GM23338 (cell line): Measurements from ENCODE around the gene PACSIN1. TPM values are rescaled to one million over a fixed set of nuclear protein-coding genes. Genes with fewer than 3 reads are reported as not detected.

Source experiments
- ATAC-seq: fragments of 200-7000 bp; cut with Tn5 transposase; 3 replicates; pipeline ENCODE4 v1.9.1; 2020
- DNase-seq: peaks from one replicate; pipeline ENCODE4 v3.0.0-alpha.2; 2015; ENCODE audit warnings: low spot score
- H2AFZ ChIP-seq: fragments of 200-600 bp; sonication (generic); 2 replicates; pipeline ENCODE4 v1.8.0; 2016; ENCODE audit warnings: antibody characterized with exemption, mild to moderate bottlenecking, moderate library complexity
- H3F3A ChIP-seq: fragments of 200-600 bp; sonication (generic); replicated peaks from 2 replicates; pipeline ENCODE4 v1.8.0; 2017; ENCODE audit warnings: antibody characterized with exemption, mixed run types, low read depth
- H3K27ac ChIP-seq: fragments of 200-600 bp; sonication (generic); 2 replicates; pipeline ENCODE4 v1.6.1; 2016; ENCODE audit warnings: low read depth
- H3K27me3 ChIP-seq: fragments of 200-600 bp; sonication (generic); 2 replicates; pipeline ENCODE4 v1.8.0; 2016; ENCODE audit warnings: mild to moderate bottlenecking, mixed run types, moderate library complexity; ENCODE audit not compliant: insufficient read depth
- H3K36me3 ChIP-seq: fragments of 200-600 bp; sonication (generic); 2 replicates; pipeline ENCODE4 v1.8.0; 2016; ENCODE audit warnings: mild to moderate bottlenecking; ENCODE audit not compliant: insufficient read depth
- H3K4me1 ChIP-seq: fragments of 200-600 bp; sonication (generic); 2 replicates; pipeline ENCODE4 v1.8.0; 2016; ENCODE audit warnings: mild to moderate bottlenecking, moderate library complexity; ENCODE audit not compliant: insufficient read depth
- H3K4me2 ChIP-seq: fragments of 200-600 bp; sonication (generic); 2 replicates; pipeline ENCODE4 v1.7.1; 2017; ENCODE audit warnings: mixed run types
- H3K4me3 ChIP-seq: fragments of 200-600 bp; sonication (generic); 2 replicates; pipeline ENCODE4 v1.6.1; 2016; ENCODE audit warnings: mixed run types
- H3K79me2 ChIP-seq: fragments of 200-600 bp; sonication (generic); replicated peaks from 2 replicates; pipeline ENCODE4 v1.8.0; 2017; ENCODE audit warnings: mild to moderate bottlenecking; ENCODE audit not compliant: insufficient read depth
- H3K9me2 ChIP-seq: fragments of 200-600 bp; sonication (generic); 2 replicates; pipeline ENCODE4 v1.8.0; 2017; ENCODE audit not compliant: insufficient read depth
- H4K20me1 ChIP-seq: fragments of 200-600 bp; sonication (generic); replicated peaks from 2 replicates; pipeline ENCODE4 v1.8.0; 2017; ENCODE audit warnings: mild to moderate bottlenecking; ENCODE audit not compliant: insufficient read depth
- H3K27ac Mint-ChIP-seq: 2 replicates; pipeline ENCODE4 v1.8.0; 2020; ENCODE audit warnings: inconsistent platforms, mild to moderate bottlenecking, moderate library complexity, mixed read lengths
- H3K27me3 Mint-ChIP-seq: 3 replicates; pipeline ENCODE4 v1.8.0; 2022; ENCODE audit warnings: low read depth, mild to moderate bottlenecking, moderate library complexity, mixed read lengths, inconsistent platforms; ENCODE audit not compliant: insufficient read depth, poor library complexity
- H3K36me3 Mint-ChIP-seq: 3 replicates; pipeline ENCODE4 v1.8.0; 2021; ENCODE audit warnings: low read depth, mild to moderate bottlenecking, inconsistent platforms, moderate library complexity, mixed read lengths
- H3K4me1 Mint-ChIP-seq: 3 replicates; pipeline ENCODE4 v1.8.0; 2020; ENCODE audit warnings: mild to moderate bottlenecking, inconsistent platforms, mixed read lengths
- H3K4me3 Mint-ChIP-seq: 3 replicates; pipeline ENCODE4 v1.8.0; 2021; ENCODE audit warnings: moderate library complexity, mild to moderate bottlenecking, inconsistent platforms, mixed read lengths
- H3K9me3 Mint-ChIP-seq: 3 replicates; pipeline ENCODE4 v1.8.0; 2020; ENCODE audit warnings: moderate library complexity, mild to moderate bottlenecking, inconsistent platforms, mixed read lengths
- CREB1 ChIP-seq: fragments of 250-450 bp; sonication (Bioruptor Pico); IDR thresholded peaks from 2 replicates; pipeline ENCODE4 v1.5.0; 2020; ENCODE audit warnings: low read depth, mild to moderate bottlenecking, moderate library complexity
- ETS1 ChIP-seq: IDR thresholded peaks from 2 replicates; pipeline ENCODE4 v1.6.1; 2016; ENCODE audit warnings: antibody characterized with exemption
- EZH2 ChIP-seq: fragments of 200-600 bp; sonication (generic); IDR thresholded peaks from one replicate; pipeline ENCODE4 v1.8.0; 2017; ENCODE audit warnings: antibody characterized with exemption, mild to moderate bottlenecking, low read depth; ENCODE audit not compliant: unreplicated experiment
- EZH2phosphoT487 ChIP-seq: fragments of 200-600 bp; sonication (generic); IDR thresholded peaks from one replicate; pipeline ENCODE4 v1.8.1; 2018; ENCODE audit warnings: antibody characterized with exemption; ENCODE audit not compliant: unreplicated experiment
- JUNB ChIP-seq: IDR thresholded peaks from one replicate; pipeline ENCODE4 v1.6.1; 2016; ENCODE audit warnings: antibody characterized with exemption; ENCODE audit not compliant: unreplicated experiment
- NANOG ChIP-seq: IDR thresholded peaks from 2 replicates; pipeline ENCODE4 v1.6.1; 2016; ENCODE audit warnings: antibody characterized with exemption, borderline replicate concordance
- POLR2AphosphoS5 ChIP-seq: IDR thresholded peaks from 2 replicates; pipeline ENCODE4 v1.6.1; 2016; ENCODE audit warnings: antibody characterized with exemption, low read depth
- REST ChIP-seq: IDR thresholded peaks from one replicate; pipeline ENCODE4 v1.6.1; 2018; ENCODE audit warnings: antibody characterized with exemption; ENCODE audit not compliant: unreplicated experiment
- STAT1 ChIP-seq: IDR thresholded peaks from one replicate; pipeline ENCODE4 v1.6.1; 2016; ENCODE audit warnings: antibody characterized with exemption; ENCODE audit not compliant: unreplicated experiment
- ZNF114 ChIP-seq: fragments of 250-450 bp; sonication (Bioruptor Pico); IDR thresholded peaks from 2 replicates; pipeline ENCODE4 v1.5.0; 2020; ENCODE audit warnings: mild to moderate bottlenecking, moderate library complexity
- ZNF331 ChIP-seq: fragments of 250-450 bp; sonication (Bioruptor Pico); IDR thresholded peaks from 2 replicates; pipeline ENCODE4 v1.5.0; 2020; ENCODE audit warnings: low read depth, mild to moderate bottlenecking, moderate library complexity
- polyA plus RNA-seq: library from polyadenylated mRNA; unstranded; fragments of >200 nt; fragmentation: Nextera tagmentation; extraction: Ambion mirVana; gene quantifications from 2 replicates; pipeline ENCODE4 v1.2.1, GENCODE V29; 2016
- total RNA-seq: library from RNA; depleted of rRNA; stranded (reverse); fragments of >200 nt; shearing (Covaris generic); gene quantifications from 2 replicates; pipeline ENCODE4 v1.2.3, GENCODE V29; 2014
- TF ChIP-seq, protein P1 (sequence below), 2 experiments: fragments of 200-600 bp in 1 of 2; sonication (generic) in 1 of 2; conservative IDR thresholded peaks; 2 replicates each; pipeline versions ENCODE4 v1.5.1 to v1.6.1; 2016 to 2017; ENCODE audit warnings: antibody characterized with exemption in 2 of 2, low read depth in 2 of 2, mild to moderate bottlenecking in 2 of 2, moderate library complexity in 1 of 2

The PACSIN1 gene
- total and polyA plus RNA-seq, 2 experiments from 2014 or later, result 5.2 to 8.7 TPM

- Histone ChIP-seq H3K9me2 (no peaks in the 10 kb centered on the region), H3K36me3 (no peaks in the 10 kb centered on the region), H3K4me2 (no peak overlapping the region), H3K4me3 (no peak overlapping the region), H4K20me1 (no peaks in the 10 kb centered on the region), H2AFZ (peak overlapping the region; percentile 90), H3F3A (no peaks in the 10 kb centered on the region), H3K27ac (no peak overlapping the region), H3K79me2 (no peaks in the 10 kb centered on the region), H3K27me3 (no peaks in the 10 kb centered on the region), H3K4me1 (peaks cover 3% of the 10 kb centered on the region; the same call in 1 of the 2 replicates)
- no peaks in the 10 kb centered on the region; the same call in 2 of the 3 replicates for H3K9me3 Mint-ChIP-seq
- H3K4me3 Mint-ChIP-seq, result no peak overlapping the region
- ATAC-seq (peak; percentile 59), DNase-seq (no peak)
- H3K4me1 Mint-ChIP-seq, result peaks cover 9% of the 10 kb centered on the region
- no peaks in the 10 kb centered on the region for H3K36me3 Mint-ChIP-seq
- peaks cover 3% of the 10 kb centered on the region for H3K27me3 Mint-ChIP-seq
- H3K27ac Mint-ChIP-seq, result peak overlapping the region; percentile 78
- TF ChIP-seq ZNF114 (CRISPR knock-in tag) (no peak), EZH2phosphoT487 (no peak), REST (no peak), CREB1 (no peak)
Measured at GRCh38 chr6:34491091-34491430, 25.2 kb downstream of the PACSIN1 start.

DNA sequence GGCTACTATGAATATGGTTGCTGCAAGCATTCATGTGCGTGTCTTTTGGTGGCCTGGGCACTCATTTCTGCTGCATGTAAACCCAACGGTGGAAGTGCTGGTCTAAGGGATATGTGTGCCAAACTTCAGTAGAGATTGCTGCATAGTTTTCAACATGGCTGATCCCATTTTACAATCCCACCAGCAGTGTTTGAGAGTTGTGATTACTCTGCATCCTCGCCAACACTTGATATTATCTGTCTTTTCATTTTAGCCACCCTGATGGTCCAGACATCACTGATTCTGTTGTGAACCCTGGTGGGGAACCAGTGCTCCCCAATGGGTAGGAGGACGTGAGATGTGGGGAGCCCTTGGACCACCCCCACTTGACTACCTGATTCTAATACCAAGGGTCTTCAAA, 27.5 kb downstream of the PACSIN1 start:
- no peak for DNase-seq
- Histone ChIP-seq H3F3A (no peaks in the 10 kb centered on the region), H3K4me1 (peaks cover 3% of the 10 kb centered on the region; the same call in 1 of the 2 replicates), H3K27me3 (no peaks in the 10 kb centered on the region), H3K27ac (no peak overlapping the region), H4K20me1 (no peaks in the 10 kb centered on the region), H2AFZ (no peak overlapping the region), H3K4me3 (no peak overlapping the region), H3K4me2 (no peak overlapping the region), H3K79me2 (no peaks in the 10 kb centered on the region), H3K9me2 (no peaks in the 10 kb centered on the region), H3K36me3 (no peaks in the 10 kb centered on the region)
- Mint-ChIP-seq H3K27ac (no peak overlapping the region), H3K27me3 (peaks cover 8% of the 10 kb centered on the region), H3K9me3 (no peaks in the 10 kb centered on the region; the same call in 2 of the 3 replicates), H3K4me1 (peaks cover 9% of the 10 kb centered on the region), H3K4me3 (no peak overlapping the region), H3K36me3 (no peaks in the 10 kb centered on the region)
- ATAC-seq, result no peak
- TF ChIP-seq STAT1 (no peak), JUNB (no peak), REST (no peak), ZNF114 (CRISPR knock-in tag) (no peak), EZH2phosphoT487 (no peak), CREB1 (no peak), NANOG (no peak), POLR2AphosphoS5 (no peak), ETS1 (no peak), EZH2 (no peak), ZNF331 (CRISPR knock-in tag) (no peak)
- TF ChIP-seq, protein P1, sequence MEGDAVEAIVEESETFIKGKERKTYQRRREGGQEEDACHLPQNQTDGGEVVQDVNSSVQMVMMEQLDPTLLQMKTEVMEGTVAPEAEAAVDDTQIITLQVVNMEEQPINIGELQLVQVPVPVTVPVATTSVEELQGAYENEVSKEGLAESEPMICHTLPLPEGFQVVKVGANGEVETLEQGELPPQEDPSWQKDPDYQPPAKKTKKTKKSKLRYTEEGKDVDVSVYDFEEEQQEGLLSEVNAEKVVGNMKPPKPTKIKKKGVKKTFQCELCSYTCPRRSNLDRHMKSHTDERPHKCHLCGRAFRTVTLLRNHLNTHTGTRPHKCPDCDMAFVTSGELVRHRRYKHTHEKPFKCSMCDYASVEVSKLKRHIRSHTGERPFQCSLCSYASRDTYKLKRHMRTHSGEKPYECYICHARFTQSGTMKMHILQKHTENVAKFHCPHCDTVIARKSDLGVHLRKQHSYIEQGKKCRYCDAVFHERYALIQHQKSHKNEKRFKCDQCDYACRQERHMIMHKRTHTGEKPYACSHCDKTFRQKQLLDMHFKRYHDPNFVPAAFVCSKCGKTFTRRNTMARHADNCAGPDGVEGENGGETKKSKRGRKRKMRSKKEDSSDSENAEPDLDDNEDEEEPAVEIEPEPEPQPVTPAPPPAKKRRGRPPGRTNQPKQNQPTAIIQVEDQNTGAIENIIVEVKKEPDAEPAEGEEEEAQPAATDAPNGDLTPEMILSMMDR (conservative IDR thresholded peaks at IDR 0.05; ENCODE audit: low read depth in 2 of 2), result no peak
